Activated naive CD4-positive, alpha-beta T cell treated with anti-CD3 and anti-CD28 coated beads, Interleukin-2, amount 50 U/mL, for 24 hours (primary cell): Measurements from ENCODE around the gene VHLL.
"Not testable (repeated sequence)": the region's sequence is repeated elsewhere in the genome, so short reads cannot be mapped to it uniquely, and the experiment has no call there.

Experiments
- H3K27ac Mint-ChIP-seq: one replicate; pipeline ENCODE4 v1.8.0; 2021; ENCODE audit warnings: mild to moderate bottlenecking, mixed read lengths
- H3K27me3 Mint-ChIP-seq: one replicate; pipeline ENCODE4 v1.8.0; 2021; ENCODE audit warnings: mixed read lengths
- H3K36me3 Mint-ChIP-seq: one replicate; pipeline ENCODE4 v1.8.0; 2021; ENCODE audit warnings: mixed read lengths
- H3K4me1 Mint-ChIP-seq: one replicate; pipeline ENCODE4 v1.8.0; 2021; ENCODE audit warnings: mixed read lengths
- H3K4me3 Mint-ChIP-seq: one replicate; pipeline ENCODE4 v1.8.0; 2021; ENCODE audit warnings: mild to moderate bottlenecking, mixed read lengths
- H3K9me3 Mint-ChIP-seq: one replicate; pipeline ENCODE4 v1.8.0; 2021; ENCODE audit warnings: mixed read lengths

The VHLL gene

GRCh38 chr1:156298852-156299357, at the start of gene VHLL:
Gene VHLL, minus strand, starts transcription at chr1:156299307. Its CDS starts 118 bp downstream, at chr1:156299189.
- Mint-ChIP-seq H3K4me1 (peaks cover 18% of the 10 kb centered on the region), H3K4me3 (no peak within 1 kb of the TSS), H3K27ac (no peak within 1 kb of the TSS), H3K27me3 (no peaks in the 10 kb centered on the region), H3K36me3 (no peaks in the 10 kb centered on the region), H3K9me3 (no peaks in the 10 kb centered on the region)

- Mint-ChIP-seq H3K27me3 (peaks cover 2% of the 10 kb centered on the region), H3K4me3 (no peak overlapping the region), H3K36me3 (no peaks in the 10 kb centered on the region), H3K4me1 (no peaks in the 10 kb centered on the region), H3K9me3 (no peaks in the 10 kb centered on the region), H3K27ac (no peak overlapping the region)
Measured at GRCh38 chr1:156347331-156347730, 48.2 kb upstream of the VHLL start.

GRCh38 chr1:156346636-156347035, 47.5 kb upstream of the VHLL start:
- no peak overlapping the region for H3K4me3 Mint-ChIP-seq
- no peaks in the 10 kb centered on the region for H3K36me3 Mint-ChIP-seq
- no peaks in the 10 kb centered on the region for H3K9me3 Mint-ChIP-seq
- H3K27me3 Mint-ChIP-seq: peaks cover 2% of the 10 kb centered on the region
- no peaks in the 10 kb centered on the region for H3K4me1 Mint-ChIP-seq
- no peak overlapping the region for H3K27ac Mint-ChIP-seq

- H3K4me1 Mint-ChIP-seq, H3K27me3 Mint-ChIP-seq, H3K36me3 Mint-ChIP-seq, H3K4me3 Mint-ChIP-seq, H3K27ac Mint-ChIP-seq, H3K9me3 Mint-ChIP-seq: not testable (repeated sequence)
Measured at GRCh38 chr1:156346035-156346434, 46.9 kb upstream of the VHLL start.

- Mint-ChIP-seq H3K4me1 (no peaks in the 10 kb centered on the region), H3K4me3 (no peak overlapping the region)
Measured at GRCh38 chr1:156344409-156344808, 45.3 kb upstream of the VHLL start.

GRCh38 chr1:156342166-156342955, 43.3 kb upstream of the VHLL start:
- Mint-ChIP-seq H3K27me3 (peaks cover 2% of the 10 kb centered on the region), H3K4me3 (no peak overlapping the region), H3K4me1 (peaks cover 3% of the 10 kb centered on the region), H3K27ac (no peak overlapping the region), H3K36me3 (peaks cover 3% of the 10 kb centered on the region), H3K9me3 (no peaks in the 10 kb centered on the region)

More at GRCh38 chr1:156344409-156344808, 45.3 kb upstream of the VHLL start:
- H3K27ac Mint-ChIP-seq: no peak overlapping the region
- no peaks in the 10 kb centered on the region for H3K9me3 Mint-ChIP-seq
- H3K27me3 Mint-ChIP-seq: peaks cover 2% of the 10 kb centered on the region
- no peaks in the 10 kb centered on the region for H3K36me3 Mint-ChIP-seq

GRCh38 chr1:156338180-156338976, 39.3 kb upstream of the VHLL start, which contains the start of the genes CCT3 and TSACC:
Gene CCT3, minus strand, starts transcription at chr1:156338292. Its CDS starts 108 bp downstream, at chr1:156338184.
Gene TSACC, plus strand, starts transcription at chr1:156338526. Its CDS starts 1,232 bp downstream, at chr1:156339758.
- Mint-ChIP-seq H3K27ac (peak within 1 kb of the TSS; percentile 97), H3K9me3 (no peaks in the 10 kb centered on the region), H3K4me1 (peaks cover 29% of the 10 kb centered on the region), H3K36me3 (peaks cover 25% of the 10 kb centered on the region), H3K4me3 (peak within 1 kb of the TSS; percentile 97), H3K27me3 (no peaks in the 10 kb centered on the region)

- H3K4me1 Mint-ChIP-seq: peaks cover 29% of the 10 kb centered on the region
- peak overlapping the region; percentile 97 for H3K4me3 Mint-ChIP-seq
- H3K36me3 Mint-ChIP-seq: peaks cover 26% of the 10 kb centered on the region
Measured at GRCh38 chr1:156337888-156338179, 38.7 kb upstream of the VHLL start.

GRCh38 chr1:156337052-156337887, 38.2 kb upstream of the VHLL start:
- H3K4me3 Mint-ChIP-seq: peak overlapping the region; percentile 97
- no peaks in the 10 kb centered on the region for H3K27me3 Mint-ChIP-seq
- H3K36me3 Mint-ChIP-seq: peaks cover 26% of the 10 kb centered on the region
- H3K27ac Mint-ChIP-seq: peak overlapping the region; percentile 97
- H3K4me1 Mint-ChIP-seq: peaks cover 29% of the 10 kb centered on the region
- H3K9me3 Mint-ChIP-seq: no peaks in the 10 kb centered on the region

More at GRCh38 chr1:156337888-156338179, 38.7 kb upstream of the VHLL start:
- no peaks in the 10 kb centered on the region for H3K27me3 Mint-ChIP-seq
- H3K9me3 Mint-ChIP-seq: no peaks in the 10 kb centered on the region
- peak overlapping the region; percentile 97 for H3K27ac Mint-ChIP-seq

- Mint-ChIP-seq H3K27ac (peak overlapping the region; percentile 68), H3K36me3 (peaks cover 27% of the 10 kb centered on the region), H3K4me1 (peaks cover 29% of the 10 kb centered on the region), H3K4me3 (peak overlapping the region; percentile 97), H3K9me3 (no peaks in the 10 kb centered on the region), H3K27me3 (no peaks in the 10 kb centered on the region)
Measured at GRCh38 chr1:156336242-156336641, 37.1 kb upstream of the VHLL start.

GRCh38 chr1:156323179-156323578, 24.1 kb upstream of the VHLL start:
- not testable (repeated sequence) for H3K27me3 Mint-ChIP-seq, H3K4me1 Mint-ChIP-seq, H3K4me3 Mint-ChIP-seq, H3K9me3 Mint-ChIP-seq, H3K27ac Mint-ChIP-seq
- H3K36me3 Mint-ChIP-seq: peaks cover 13% of the 10 kb centered on the region

GRCh38 chr1:156320560-156320959, 21.5 kb upstream of the VHLL start:
- H3K27me3 Mint-ChIP-seq: no peaks in the 10 kb centered on the region
- peaks cover 15% of the 10 kb centered on the region for H3K36me3 Mint-ChIP-seq

GRCh38 chr1:156319664-156320063, 20.6 kb upstream of the VHLL start:
- Mint-ChIP-seq H3K27me3 (no peaks in the 10 kb centered on the region), H3K36me3 (peaks cover 15% of the 10 kb centered on the region), H3K4me3 (no peak overlapping the region), H3K4me1 (no peaks in the 10 kb centered on the region), H3K27ac (no peak overlapping the region), H3K9me3 (no peaks in the 10 kb centered on the region)

More at GRCh38 chr1:156320560-156320959, 21.5 kb upstream of the VHLL start:
- Mint-ChIP-seq H3K27ac (peak overlapping the region; percentile 55), H3K9me3 (no peaks in the 10 kb centered on the region), H3K4me1 (no peaks in the 10 kb centered on the region), H3K4me3 (no peak overlapping the region)

GRCh38 chr1:156316909-156317308, 17.8 kb upstream of the VHLL start:
- Mint-ChIP-seq H3K27ac (no peak overlapping the region), H3K9me3 (no peaks in the 10 kb centered on the region), H3K4me3 (no peak overlapping the region), H3K27me3 (no peaks in the 10 kb centered on the region), H3K4me1 (no peaks in the 10 kb centered on the region), H3K36me3 (peaks cover 13% of the 10 kb centered on the region)

GRCh38 chr1:156310962-156311361, 11.9 kb upstream of the VHLL start:
- no peaks in the 10 kb centered on the region for H3K27me3 Mint-ChIP-seq
- no peak overlapping the region for H3K27ac Mint-ChIP-seq
- no peaks in the 10 kb centered on the region for H3K4me1 Mint-ChIP-seq
- no peaks in the 10 kb centered on the region for H3K9me3 Mint-ChIP-seq
- H3K36me3 Mint-ChIP-seq: peaks cover 16% of the 10 kb centered on the region
- no peak overlapping the region for H3K4me3 Mint-ChIP-seq
